Prostate gland (tissue), 2 donors: ENCODE data around the gene EXOSC2. TPM values are rescaled to one million over a fixed set of nuclear protein-coding genes. Genes with fewer than 3 reads are reported as not detected.

Source experiments
- DNase-seq: peaks from one replicate; pipeline ENCODE4 v3.0.0-alpha.2; 2019; ENCODE audit warnings: low spot score
- H3K27ac ChIP-seq, 2 donors: fragments of 200-600 bp; sonication (generic); 2 replicates each; pipeline ENCODE4 v1.5.1; 2017 to 2019
- H3K27me3 ChIP-seq: fragments of 200-600 bp; sonication (generic); replicated peaks from 2 replicates; pipeline ENCODE4 v1.5.1; 2019; ENCODE audit not compliant: insufficient read depth
- H3K36me3 ChIP-seq, 2 donors: fragments of 200-600 bp; sonication (generic); 1 replicate in 1 of 2; 2 replicates in 1 of 2; pipeline versions ENCODE4 v1.5.1 to v1.8.1; 2017 to 2019
- H3K4me1 ChIP-seq: fragments of 200-600 bp; sonication (generic); replicated peaks from 2 replicates; pipeline ENCODE4 v1.5.1; 2019
- H3K4me3 ChIP-seq, 2 donors: fragments of 200-600 bp; sonication (generic); 2 replicates each; pipeline ENCODE4 v1.5.1; 2017 to 2019
- H3K9me3 ChIP-seq: fragments of 200-600 bp; sonication (generic); 2 replicates; pipeline ENCODE4 v1.5.1; 2017
- POLR2A ChIP-seq: fragments of 450-650 bp; IDR thresholded peaks from one replicate; pipeline ENCODE4 v1.6.1; 2016; ENCODE audit warnings: antibody characterized with exemption, mild to moderate bottlenecking
- POLR2AphosphoS5 ChIP-seq: sonication (generic); formaldehyde crosslinking; IDR thresholded peaks from one replicate; pipeline ENCODE4 v1.6.1; 2017; ENCODE audit warnings: antibody characterized with exemption
- WGBS: methylation state at CpG from one replicate; pipeline ENCODE4 v1.1.5; 2018; 5-methylcytosine and 5-hydroxymethylcytosine counted together
- intact Hi-C: fragments of 100-400 bp; cut with DNase I; formaldehyde crosslinking; loops from one replicate; pipeline ENCODE4 v1.14.2; 2022
- total RNA-seq, 2 donors: library from RNA; depleted of rRNA; stranded (reverse); fragments of >200 nt; gene quantifications; one replicate each; pipeline ENCODE4 v1.1.0, GENCODE V29; 2016
- TF ChIP-seq, protein P1 (sequence below), 4 experiments: fragments of 200-600 bp in 2 of 4; fragments of 450-650 bp in 2 of 4; sonication (generic) in 2 of 4; IDR thresholded peaks; 1 replicate in 3 of 4; 2 replicates in 1 of 4; pipeline ENCODE4 v1.5.1; 2016 to 2019; ENCODE audit warnings: antibody characterized with exemption in 4 of 4, mild to moderate bottlenecking in 2 of 4, moderate library complexity in 2 of 4

Gene EXOSC2
- total RNA-seq, 2 donors from 2014 or later: 18.4 to 22.7 TPM

DNA sequence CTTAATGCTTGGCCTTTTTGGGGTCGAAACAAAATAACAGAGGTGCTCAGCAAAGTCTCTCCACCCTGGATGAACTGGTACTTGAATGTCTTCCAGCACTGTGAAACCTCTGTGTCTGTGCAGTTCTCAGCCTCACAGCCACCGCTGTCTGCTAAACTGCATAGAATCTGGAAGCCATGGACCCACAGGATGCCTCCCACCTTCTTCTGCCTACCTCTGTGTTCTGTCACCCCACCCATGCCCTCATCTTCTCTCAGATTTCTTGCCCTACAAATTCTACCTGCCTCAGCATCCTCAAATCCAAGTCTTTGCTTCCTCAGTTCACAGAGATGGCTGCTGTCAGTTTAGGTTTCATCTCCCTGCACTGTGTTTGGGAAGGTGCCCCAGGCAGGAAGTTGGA lies 35.6 kb downstream of the EXOSC2 start:
- Histone ChIP-seq H3K27ac (no peak overlapping the region), H3K4me3 (no peak overlapping the region), H3K9me3 (no peaks in the 10 kb centered on the region), H3K36me3 (no peaks in the 10 kb centered on the region), H3K27me3 (no peaks in the 10 kb centered on the region), H3K4me1 (peaks cover 9% of the 10 kb centered on the region)
- WGBS: 95% methylated on average over 2 of the region's 2 CpGs
- intact Hi-C loops: no loop called here
- no peak for TF ChIP-seq POLR2A
- DNase-seq: no peak

DNA sequence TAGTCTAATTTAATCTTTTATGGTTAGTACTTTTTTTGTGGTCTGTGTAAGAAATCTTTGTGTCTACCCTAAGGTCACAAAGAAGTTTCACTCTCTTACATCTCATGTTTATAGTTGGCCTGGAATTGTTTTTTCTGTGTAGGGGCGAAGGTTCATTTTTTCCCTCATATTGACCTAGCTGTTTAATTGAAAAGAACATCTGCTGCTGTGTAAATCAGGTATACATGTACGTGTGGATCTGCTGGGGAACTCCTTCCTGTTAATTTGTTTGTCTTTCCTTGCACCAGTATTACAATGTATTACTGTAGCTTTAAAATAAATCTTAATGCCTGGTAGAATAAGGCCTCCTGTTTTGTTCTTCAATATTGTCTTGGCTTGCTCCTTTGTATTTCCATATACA lies 37.8 kb downstream of the EXOSC2 start:
- WGBS: 41% methylated on average over 2 of the region's 2 CpGs
- peak; percentile 55 for TF ChIP-seq POLR2AphosphoS5
- TF ChIP-seq POLR2A: no peak
- no peaks in the 10 kb centered on the region for H3K27me3 ChIP-seq
- H3K36me3 ChIP-seq: no peaks in the 10 kb centered on the region
- H3K27ac ChIP-seq: peak overlapping the region in 1 of 2 donors; percentile 54
- H3K9me3 ChIP-seq: no peaks in the 10 kb centered on the region
- DNase-seq: peak; percentile 11
- intact Hi-C loops: no loop called here
- no peak overlapping the region for H3K4me3 ChIP-seq
- peaks cover 9% of the 10 kb centered on the region for H3K4me1 ChIP-seq

DNA sequence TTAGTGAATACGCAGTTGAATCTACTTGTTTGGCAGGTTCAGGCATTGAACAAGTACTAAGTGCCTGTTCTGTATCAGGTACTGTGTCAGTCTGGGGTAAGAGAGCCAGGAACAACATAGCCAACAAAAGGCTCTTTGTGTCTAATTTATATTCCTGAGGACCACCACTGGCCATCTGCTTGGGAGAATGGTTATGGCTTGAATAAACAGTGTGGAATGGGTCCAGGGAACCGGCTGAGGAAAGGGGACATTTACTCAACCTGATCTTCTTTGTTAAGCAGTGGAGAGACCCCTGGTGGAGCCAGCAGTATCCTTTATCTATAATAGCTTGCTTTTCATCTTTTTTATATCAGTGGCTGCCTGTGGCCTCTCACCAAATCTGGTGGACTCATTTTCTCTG lies 38.6 kb downstream of the EXOSC2 start:
- intact Hi-C loops: no loop called here
- TF ChIP-seq, protein P1, sequence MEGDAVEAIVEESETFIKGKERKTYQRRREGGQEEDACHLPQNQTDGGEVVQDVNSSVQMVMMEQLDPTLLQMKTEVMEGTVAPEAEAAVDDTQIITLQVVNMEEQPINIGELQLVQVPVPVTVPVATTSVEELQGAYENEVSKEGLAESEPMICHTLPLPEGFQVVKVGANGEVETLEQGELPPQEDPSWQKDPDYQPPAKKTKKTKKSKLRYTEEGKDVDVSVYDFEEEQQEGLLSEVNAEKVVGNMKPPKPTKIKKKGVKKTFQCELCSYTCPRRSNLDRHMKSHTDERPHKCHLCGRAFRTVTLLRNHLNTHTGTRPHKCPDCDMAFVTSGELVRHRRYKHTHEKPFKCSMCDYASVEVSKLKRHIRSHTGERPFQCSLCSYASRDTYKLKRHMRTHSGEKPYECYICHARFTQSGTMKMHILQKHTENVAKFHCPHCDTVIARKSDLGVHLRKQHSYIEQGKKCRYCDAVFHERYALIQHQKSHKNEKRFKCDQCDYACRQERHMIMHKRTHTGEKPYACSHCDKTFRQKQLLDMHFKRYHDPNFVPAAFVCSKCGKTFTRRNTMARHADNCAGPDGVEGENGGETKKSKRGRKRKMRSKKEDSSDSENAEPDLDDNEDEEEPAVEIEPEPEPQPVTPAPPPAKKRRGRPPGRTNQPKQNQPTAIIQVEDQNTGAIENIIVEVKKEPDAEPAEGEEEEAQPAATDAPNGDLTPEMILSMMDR (IDR thresholded peaks at IDR 0.05): no peak
- no peak for TF ChIP-seq POLR2AphosphoS5
- TF ChIP-seq POLR2A: no peak

DNA sequence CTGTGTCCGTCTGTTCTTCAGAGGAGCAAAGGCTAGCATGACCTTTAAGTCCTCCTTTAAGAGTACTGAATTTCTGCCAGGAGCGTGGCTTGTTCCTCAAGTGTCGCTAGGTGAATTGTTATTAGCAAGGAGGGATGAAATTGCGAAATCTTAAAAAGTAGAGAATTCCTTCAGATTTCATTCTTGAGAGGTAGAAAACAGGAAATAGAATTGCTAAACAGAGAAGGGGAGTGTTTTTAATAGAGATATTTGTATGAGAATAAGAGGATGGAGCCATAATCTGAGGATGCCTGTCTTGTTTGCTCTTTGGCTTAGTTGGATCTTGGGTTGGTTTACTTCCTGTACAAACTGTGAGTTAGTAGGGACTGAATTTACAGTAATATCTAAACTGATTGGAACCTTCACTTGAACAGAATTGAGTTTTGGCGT lies 39.2 kb downstream of the EXOSC2 start:
- Histone ChIP-seq H3K36me3 (no peaks in the 10 kb centered on the region), H3K4me3 (no peak overlapping the region), H3K9me3 (no peaks in the 10 kb centered on the region), H3K27me3 (no peaks in the 10 kb centered on the region), H3K27ac (peak overlapping the region in 1 of 2 donors; percentile 54), H3K4me1 (peaks cover 9% of the 10 kb centered on the region)
- intact Hi-C loops: no loop called here
- DNase-seq: no peak
- TF ChIP-seq POLR2A (no peak), POLR2AphosphoS5 (no peak)
- TF ChIP-seq, protein P1 (IDR thresholded peaks at IDR 0.05): no peak
- 43% methylated on average over 5 of the region's 5 CpGs for WGBS

More for the DNA sequence above, 38.6 kb downstream of the EXOSC2 start:
- peaks cover 9% of the 10 kb centered on the region for H3K4me1 ChIP-seq
- no peaks in the 10 kb centered on the region for H3K36me3 ChIP-seq
- H3K9me3 ChIP-seq: no peaks in the 10 kb centered on the region
- DNase-seq: no peak
- WGBS: 35% methylated on average over 2 of the region's 2 CpGs
- peak overlapping the region in 1 of 2 donors; percentile 54 for H3K27ac ChIP-seq
- H3K4me3 ChIP-seq: no peak overlapping the region
- H3K27me3 ChIP-seq: no peaks in the 10 kb centered on the region

DNA sequence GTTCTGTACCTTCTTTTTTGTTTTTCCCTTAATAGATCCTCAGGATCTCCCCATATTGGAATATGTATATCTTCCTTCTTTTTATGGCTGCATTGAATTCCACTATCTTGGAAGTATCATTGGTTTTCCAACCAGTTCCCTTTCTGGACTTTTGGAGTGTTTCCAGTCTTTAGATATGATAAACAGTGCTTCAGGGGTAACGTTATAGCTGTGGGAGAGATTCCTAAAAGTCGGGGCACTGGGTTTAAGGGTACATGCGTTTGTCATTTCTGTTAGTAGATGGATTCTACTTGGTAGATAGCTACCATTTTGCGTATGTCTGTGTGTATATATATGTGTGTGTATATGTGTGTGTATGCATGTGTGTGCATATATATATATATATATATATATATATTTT lies 42.0 kb downstream of the EXOSC2 start:
- Histone ChIP-seq H3K4me3 (no peak overlapping the region), H3K27ac (no peak overlapping the region), H3K36me3 (no peaks in the 10 kb centered on the region), H3K9me3 (no peaks in the 10 kb centered on the region), H3K27me3 (no peaks in the 10 kb centered on the region), H3K4me1 (peaks cover 9% of the 10 kb centered on the region)
- no peak for TF ChIP-seq POLR2A
- no peak for DNase-seq
- WGBS: 83% methylated on average over 4 of the region's 4 CpGs
- intact Hi-C loops: no loop called here

DNA sequence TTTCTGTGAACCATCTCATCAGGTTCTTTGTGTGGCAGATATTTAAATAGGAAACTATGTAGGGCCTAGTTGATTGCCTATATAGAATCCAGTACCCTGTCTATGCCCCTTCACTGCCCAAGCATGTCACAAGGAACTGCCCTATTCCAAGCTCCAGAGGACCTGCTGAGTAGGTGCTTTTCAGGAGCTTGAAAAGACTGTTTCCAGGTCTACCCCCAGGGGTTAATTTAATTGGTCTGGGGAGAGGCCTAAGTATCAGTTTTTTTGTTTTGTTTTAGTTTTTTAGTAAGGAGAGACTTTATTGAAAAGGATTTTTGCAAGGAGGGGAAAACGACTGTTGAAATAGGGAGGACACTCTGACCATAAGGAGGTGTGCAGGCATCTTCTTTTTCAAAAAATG lies 43.3 kb downstream of the EXOSC2 start:
- 88% methylated on average over 1 of the region's 1 CpG for WGBS
- Histone ChIP-seq H3K4me3 (no peak overlapping the region), H3K27ac (no peak overlapping the region), H3K4me1 (peaks cover 5% of the 10 kb centered on the region), H3K36me3 (no peaks in the 10 kb centered on the region), H3K27me3 (no peaks in the 10 kb centered on the region), H3K9me3 (no peaks in the 10 kb centered on the region)
- TF ChIP-seq, protein P1 (IDR thresholded peaks at IDR 0.05): no peak
- TF ChIP-seq POLR2A (no peak), POLR2AphosphoS5 (no peak)
- no peak for DNase-seq
- intact Hi-C loops: no loop called here
